OCI-LY3 (cell line): ENCODE measurements around the gene BIRC6.

Experiments
- H2AFZ ChIP-seq: fragments of 200-600, 300-600 bp; shearing (Covaris generic); 2 replicates; pipeline ENCODE4 v1.6.0; 2014; ENCODE audit warnings: antibody characterized with exemption, low read depth, low read length
- H3K27ac ChIP-seq: fragments of 200-600, 300-600 bp; sonication (generic); 2 replicates; pipeline ENCODE4 v1.5.1; 2014; ENCODE audit warnings: mild to moderate bottlenecking, low read length, moderate library complexity, mixed read lengths
- H3K27me3 ChIP-seq: fragments of 200-600, 300-600 bp; sonication (generic); 2 replicates; pipeline ENCODE4 v1.6.1; 2014; ENCODE audit warnings: low read depth, low read length, mixed read lengths
- H3K36me3 ChIP-seq: fragments of 200-600, 300-600 bp; sonication (generic); replicated peaks from 2 replicates; pipeline ENCODE3; 2014; ENCODE audit warnings: low read depth, low read length, mixed read lengths
- H3K4me1 ChIP-seq: fragments of 300-600, 200-600 bp; sonication (generic); 2 replicates; pipeline ENCODE4 v1.6.1; 2014; ENCODE audit warnings: low read length, mixed read lengths
- H3K4me2 ChIP-seq: fragments of 200-600, 300-600 bp; sonication (generic); 2 replicates; pipeline ENCODE4 v1.6.1; 2014; ENCODE audit warnings: low read length, mixed read lengths
- H3K4me3 ChIP-seq: fragments of 300-600, 200-600 bp; sonication (generic); 2 replicates; pipeline ENCODE4 v1.5.1; 2014; ENCODE audit warnings: antibody characterized with exemption, mild to moderate bottlenecking, low read length, moderate library complexity
- H3K79me2 ChIP-seq: fragments of 300-600, 200-600 bp; shearing (Covaris generic); 2 replicates; pipeline ENCODE4 v1.6.1; 2014; ENCODE audit warnings: mild to moderate bottlenecking, low read length, mixed read lengths
- H3K9ac ChIP-seq: fragments of 300-600, 200-600 bp; shearing (Covaris generic); 2 replicates; pipeline ENCODE4 v1.6.0; 2014; ENCODE audit warnings: mild to moderate bottlenecking, low read length, moderate library complexity
- H3K9me3 ChIP-seq: fragments of 200-600, 300-600 bp; shearing (Covaris generic); 2 replicates; pipeline ENCODE4 v1.6.1; 2014; ENCODE audit warnings: low read length, mixed read lengths; ENCODE audit not compliant: insufficient read depth
- H4K20me1 ChIP-seq: fragments of 200-600, 300-600 bp; sonication (generic); 2 replicates; pipeline ENCODE4 v1.6.1; 2016; ENCODE audit warnings: low read length, mixed read lengths; ENCODE audit not compliant: insufficient read depth
- EZH2phosphoT487 ChIP-seq: fragments of 200-600 bp; shearing (Covaris generic); IDR thresholded peaks from 2 replicates; pipeline ENCODE4 v1.6.1; 2018; ENCODE audit warnings: antibody characterized with exemption, mixed run types, low read depth
- TF ChIP-seq, protein P1 (sequence below): fragments of 200-600, 300-600 bp; sonication (generic); IDR thresholded peaks from 2 replicates; pipeline ENCODE4 v1.5.1; 2014; ENCODE audit warnings: antibody characterized with exemption, low read length, low read depth

The BIRC6 gene

DNA sequence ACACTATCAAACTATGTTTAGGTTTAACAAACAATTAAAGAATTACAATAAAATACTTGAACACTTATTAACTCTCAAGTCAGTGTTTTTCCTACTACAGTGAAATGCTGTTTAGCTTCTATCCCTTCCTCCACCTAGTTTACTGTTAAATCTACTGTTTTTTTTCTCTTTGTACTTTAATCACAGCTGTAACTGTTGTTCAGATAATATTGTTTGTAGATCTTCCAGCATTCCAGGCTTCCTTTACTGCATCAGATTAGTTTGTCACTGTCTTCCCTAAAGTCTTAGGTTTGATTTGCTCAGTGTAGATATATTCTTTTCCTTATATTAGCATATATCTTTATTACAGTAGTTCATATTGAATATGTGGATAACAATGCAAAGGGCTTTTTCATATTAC is 22.5 kb downstream of the BIRC6 start:
- Histone ChIP-seq H3K9ac (no peak overlapping the region), H3K4me3 (no peak overlapping the region), H3K9me3 (no peaks in the 10 kb centered on the region), H3K79me2 (peaks cover 88% of the 10 kb centered on the region), H3K27ac (no peak overlapping the region), H2AFZ (no peak overlapping the region), H3K4me2 (no peak overlapping the region), H4K20me1 (peaks cover 54% of the 10 kb centered on the region), H3K36me3 (peaks cover 23% of the 10 kb centered on the region), H3K4me1 (peaks cover 5% of the 10 kb centered on the region; the same call in 1 of the 2 replicates), H3K27me3 (no peaks in the 10 kb centered on the region)
- no peak for TF ChIP-seq EZH2phosphoT487
- TF ChIP-seq, protein P1, sequence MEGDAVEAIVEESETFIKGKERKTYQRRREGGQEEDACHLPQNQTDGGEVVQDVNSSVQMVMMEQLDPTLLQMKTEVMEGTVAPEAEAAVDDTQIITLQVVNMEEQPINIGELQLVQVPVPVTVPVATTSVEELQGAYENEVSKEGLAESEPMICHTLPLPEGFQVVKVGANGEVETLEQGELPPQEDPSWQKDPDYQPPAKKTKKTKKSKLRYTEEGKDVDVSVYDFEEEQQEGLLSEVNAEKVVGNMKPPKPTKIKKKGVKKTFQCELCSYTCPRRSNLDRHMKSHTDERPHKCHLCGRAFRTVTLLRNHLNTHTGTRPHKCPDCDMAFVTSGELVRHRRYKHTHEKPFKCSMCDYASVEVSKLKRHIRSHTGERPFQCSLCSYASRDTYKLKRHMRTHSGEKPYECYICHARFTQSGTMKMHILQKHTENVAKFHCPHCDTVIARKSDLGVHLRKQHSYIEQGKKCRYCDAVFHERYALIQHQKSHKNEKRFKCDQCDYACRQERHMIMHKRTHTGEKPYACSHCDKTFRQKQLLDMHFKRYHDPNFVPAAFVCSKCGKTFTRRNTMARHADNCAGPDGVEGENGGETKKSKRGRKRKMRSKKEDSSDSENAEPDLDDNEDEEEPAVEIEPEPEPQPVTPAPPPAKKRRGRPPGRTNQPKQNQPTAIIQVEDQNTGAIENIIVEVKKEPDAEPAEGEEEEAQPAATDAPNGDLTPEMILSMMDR: no peak

DNA sequence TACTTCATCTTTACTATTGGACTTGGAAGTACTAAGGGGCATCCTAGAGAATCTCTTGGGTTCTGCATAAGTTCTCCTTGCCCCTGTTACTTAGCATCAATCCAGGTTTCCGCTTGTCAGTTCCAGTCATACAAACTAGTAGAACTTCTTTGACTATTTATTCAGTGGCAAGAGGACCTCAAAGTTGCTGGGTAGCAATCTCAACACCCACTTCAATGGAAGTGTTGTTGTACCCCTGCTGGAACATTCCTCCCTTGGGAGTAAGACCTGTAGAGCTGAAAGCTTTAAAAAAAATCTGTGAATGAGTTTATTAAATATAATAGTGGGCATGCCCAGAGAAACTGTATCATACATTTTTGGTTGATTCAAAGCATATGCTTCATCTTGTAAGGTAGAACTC is 27.0 kb downstream of the BIRC6 start:
- Histone ChIP-seq H2AFZ (no peak overlapping the region), H3K4me2 (no peak overlapping the region), H3K9me3 (no peaks in the 10 kb centered on the region), H3K27me3 (no peaks in the 10 kb centered on the region), H3K36me3 (peaks cover 38% of the 10 kb centered on the region), H3K9ac (no peak overlapping the region), H3K4me1 (peaks cover 8% of the 10 kb centered on the region; the same call in 1 of the 2 replicates), H4K20me1 (peaks cover 42% of the 10 kb centered on the region), H3K27ac (no peak overlapping the region), H3K4me3 (no peak overlapping the region), H3K79me2 (peaks cover 78% of the 10 kb centered on the region)
- TF ChIP-seq, protein P1: no peak
- TF ChIP-seq EZH2phosphoT487: no peak

DNA sequence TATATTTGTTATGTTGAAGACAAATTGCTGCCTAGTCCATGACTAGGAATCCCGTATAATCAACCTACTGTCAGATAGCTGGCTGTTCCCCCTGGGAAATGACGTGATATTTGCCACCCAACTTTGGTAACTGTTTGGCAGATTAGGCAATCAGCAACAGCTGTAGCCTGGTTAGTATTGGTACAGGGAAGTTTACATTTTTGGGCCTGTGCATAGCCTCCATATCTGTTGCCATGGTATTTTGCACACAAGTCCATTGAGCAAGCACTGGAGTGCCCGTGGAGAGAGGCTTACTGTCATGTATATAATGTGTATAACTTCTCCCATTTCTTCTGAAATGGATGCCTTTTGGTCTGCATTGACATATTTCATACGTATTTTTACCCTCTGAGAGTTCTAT is 27.7 kb downstream of the BIRC6 start:
- H4K20me1 ChIP-seq: peaks cover 36% of the 10 kb centered on the region
- no peak overlapping the region for H2AFZ ChIP-seq
- no peak overlapping the region for H3K4me3 ChIP-seq
- H3K9me3 ChIP-seq: no peaks in the 10 kb centered on the region
- peaks cover 8% of the 10 kb centered on the region; the same call in 1 of the 2 replicates for H3K4me1 ChIP-seq
- peaks cover 38% of the 10 kb centered on the region for H3K36me3 ChIP-seq
- H3K9ac ChIP-seq: no peak overlapping the region
- H3K4me2 ChIP-seq: no peak overlapping the region
- no peaks in the 10 kb centered on the region for H3K27me3 ChIP-seq
- peaks cover 72% of the 10 kb centered on the region for H3K79me2 ChIP-seq
- 0 out of 2 replicates have a peak overlapping the region, but pooled peaks have one; percentile 6 for H3K27ac ChIP-seq
- TF ChIP-seq, protein P1: no peak
- TF ChIP-seq EZH2phosphoT487: no peak

DNA sequence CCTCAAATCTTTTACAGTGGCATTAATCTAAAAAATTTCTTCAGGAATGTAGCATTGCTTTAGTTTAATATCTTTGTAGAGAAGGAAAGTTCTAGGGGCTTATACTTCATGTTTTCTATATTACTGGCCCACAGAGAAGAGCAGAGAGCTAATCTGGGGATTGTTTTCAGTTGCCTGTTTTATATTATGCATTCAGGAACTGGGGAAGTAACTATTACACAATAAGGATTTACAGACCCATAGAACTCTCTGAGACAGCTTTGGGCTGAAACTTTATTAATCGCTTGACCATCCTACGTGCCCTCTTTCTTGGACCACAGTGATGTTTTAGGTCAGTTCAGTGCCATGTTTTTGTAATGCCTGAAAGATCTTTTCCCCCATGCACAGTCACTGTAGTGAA is 29.9 kb downstream of the BIRC6 start:
- Histone ChIP-seq H2AFZ (no peak overlapping the region), H3K36me3 (peaks cover 33% of the 10 kb centered on the region), H3K9me3 (no peaks in the 10 kb centered on the region), H3K27me3 (no peaks in the 10 kb centered on the region), H3K4me1 (peaks cover 21% of the 10 kb centered on the region), H3K79me2 (peaks cover 68% of the 10 kb centered on the region), H3K27ac (no peak overlapping the region), H4K20me1 (peaks cover 43% of the 10 kb centered on the region), H3K9ac (no peak overlapping the region), H3K4me2 (no peak overlapping the region), H3K4me3 (no peak overlapping the region)
- TF ChIP-seq, protein P1: no peak
- TF ChIP-seq EZH2phosphoT487: no peak
